K562 (cell line): ENCODE measurements around the gene DNAJC18. TPM values are rescaled to one million over a fixed set of nuclear protein-coding genes. Genes with fewer than 3 reads are reported as not detected.

Source experiments
- ATAC-seq: fragments of 200-7000 bp; cut with Tn5 transposase; 3 replicates; pipeline ENCODE4 v1.9.1; 2020; ENCODE audit warnings: moderate library complexity
- BruUV-seq: library from RNA; stranded (reverse); fragments of 400-500 nt; replicated peaks from 2 replicates; lab custom pipeline; 2021; lab: Mats Ljungman, UMichigan
- CTCF ChIA-PET: fragments of 300-600 bp; formaldehyde crosslinking; extraction: SDS; loops from one replicate; lab custom pipeline; 2021; ENCODE audit warnings: low intra/inter-chr PET ratio; lab: Yijun Ruan, JAX
- POLR2A ChIA-PET: fragments of 300-600, 350-650 bp; sonication (Branson Sonifier 250); formaldehyde crosslinking; extraction: SDS; loops from one replicate; lab custom pipeline; 2021; ENCODE audit warnings: antibody characterized with exemption, inconsistent platforms; lab: Yijun Ruan, JAX
- DNase-seq, 4 experiments: peaks; one replicate each; pipeline versions ENCODE4 v3.0.0 to v3.0.0-alpha.2; 2011 to 2018; ENCODE audit warnings: low spot score in 3 of 4, mixed read lengths in 3 of 4; ENCODE audit errors: extremely low read depth in 1 of 4
- FAIRE-seq: peaks from 2 replicates; lab custom pipeline; 2011; peaks lifted over from hg19 to GRCh38; lab: Jason Lieb, UNC
- H2AFZ ChIP-seq: 2 replicates; pipeline ENCODE4 v1.6.0; 2011; ENCODE audit warnings: low read depth, low read length, control low read depth, inconsistent platforms
- H3K27ac ChIP-seq: fragments of 200-600 bp; 3 replicates; pipeline ENCODE4 v1.8.0; 2011; ENCODE audit warnings: low read depth, mild to moderate bottlenecking, control low read depth, inconsistent platforms, low read length, moderate library complexity, mixed read lengths; ENCODE audit errors: extremely low read depth
- H3K27me3 ChIP-seq, 2 experiments: fragments of 300-600 bp in 1 of 2; 2 replicates in 1 of 2; 3 replicates in 1 of 2; pipeline versions ENCODE4 v1.6.0 to v1.8.0; 2011; ENCODE audit warnings: inconsistent platforms in 2 of 2, low read length in 2 of 2, mild to moderate bottlenecking in 1 of 2, mixed read lengths in 1 of 2, moderate library complexity in 1 of 2; ENCODE audit not compliant: control insufficient read depth in 2 of 2, insufficient read depth in 2 of 2
- H3K36me3 ChIP-seq: fragments of 300-600 bp; 3 replicates; pipeline ENCODE4 v1.8.0; 2011; ENCODE audit warnings: mild to moderate bottlenecking, low read length, inconsistent platforms; ENCODE audit not compliant: control insufficient read depth, insufficient read depth
- H3K4me1 ChIP-seq, 2 experiments: fragments of 200-600 bp in 1 of 2; replicated peaks in 1 of 2; 2 replicates in 1 of 2; 3 replicates in 1 of 2; pipeline versions ENCODE4 v1.5.1 to v1.8.0; 2011; ENCODE audit warnings: inconsistent platforms in 2 of 2, low read length in 2 of 2, mild to moderate bottlenecking in 1 of 2, mixed read lengths in 1 of 2, moderate library complexity in 1 of 2; ENCODE audit not compliant: control insufficient read depth in 2 of 2, insufficient read depth in 2 of 2
- H3K4me2 ChIP-seq: 2 replicates; pipeline ENCODE4 v1.6.1; 2011; ENCODE audit warnings: low read length, control low read depth, inconsistent platforms, mixed read lengths; ENCODE audit not compliant: insufficient read depth
- H3K4me3 ChIP-seq: fragments of 200-600 bp; sonication (generic), shearing (Covaris generic); 2 replicates; pipeline ENCODE4 v1.5.1; 2016; ENCODE audit warnings: control low read depth, inconsistent platforms
- H3K79me2 ChIP-seq: fragments of 200-600 bp; 3 replicates; pipeline ENCODE4 v1.8.0; 2011; ENCODE audit warnings: low read length, inconsistent platforms; ENCODE audit not compliant: control insufficient read depth, insufficient read depth
- H3K9ac ChIP-seq, 2 experiments: 2 replicates each; pipeline versions ENCODE4 v1.6.0 to v1.6.1; 2011; ENCODE audit warnings: low read depth in 2 of 2, low read length in 2 of 2, control low read depth in 1 of 2, inconsistent platforms in 1 of 2, mild to moderate bottlenecking in 1 of 2, mixed read lengths in 1 of 2; ENCODE audit not compliant: insufficient read depth in 1 of 2
- H3K9me1 ChIP-seq: one replicate; pipeline ENCODE4 v1.6.0; 2011; ENCODE audit warnings: inconsistent platforms, mild to moderate bottlenecking, low read length, moderate library complexity; ENCODE audit not compliant: control insufficient read depth, insufficient read depth
- H3K9me3 ChIP-seq: replicated peaks from 2 replicates; pipeline ENCODE4 v1.5.1; 2011; ENCODE audit warnings: low read depth, low read length, inconsistent platforms; ENCODE audit not compliant: control insufficient read depth, insufficient read depth
- H4K20me1 ChIP-seq: replicated peaks from 2 replicates; pipeline ENCODE4 v1.6.1; 2011; ENCODE audit warnings: low read length, inconsistent platforms, mixed read lengths; ENCODE audit not compliant: control insufficient read depth, insufficient read depth
- COPS2 ChIP-seq: fragments of 450-650 bp; conservative IDR thresholded peaks from 2 replicates; pipeline ENCODE4 v1.6.1; 2016; ENCODE audit warnings: mild to moderate bottlenecking, moderate library complexity
- DACH1 ChIP-seq: fragments of 450-650 bp; IDR thresholded peaks from 2 replicates; pipeline ENCODE4 v1.6.1; 2018; ENCODE audit not compliant: partially characterized antibody
- MEF2D ChIP-seq: conservative IDR thresholded peaks from 2 replicates; pipeline ENCODE4 v1.6.1; 2016; ENCODE audit warnings: low read depth, missing genetic modification characterization, missing compliant biosample characterization
- MITF ChIP-seq: IDR thresholded peaks from 2 replicates; pipeline ENCODE4 v1.6.1; 2014; ENCODE audit warnings: antibody characterized with exemption
- NFATC3 ChIP-seq: fragments of 450-650 bp; IDR thresholded peaks from 2 replicates; pipeline ENCODE4 v1.6.1; 2017; ENCODE audit warnings: mild to moderate bottlenecking
- OTX1 ChIP-seq: fragments of 450-650 bp; formaldehyde crosslinking; IDR thresholded peaks from 2 replicates; pipeline ENCODE4 v1.4.0; 2022; ENCODE audit warnings: mild to moderate bottlenecking
- SNRNP70 ChIP-seq: fragments of 200-400 bp; formaldehyde crosslinking; optimal IDR thresholded peaks from 2 replicates; pipeline ENCODE3; 2017; ENCODE audit warnings: low read depth, low read length
- WGBS: fragments of 100-300 bp; shearing (Covaris generic); methylation state at CpG from one replicate; pipeline ENCODE4 v1.1.6; 2016; ENCODE audit warnings: low coverage, mixed read lengths; ENCODE audit not compliant: insufficient coverage; ENCODE audit errors: missing lambda C conversion rate; 5-methylcytosine and 5-hydroxymethylcytosine counted together
- in situ Hi-C: fragments of 300-500 bp; cut with MboI; formaldehyde crosslinking; loops from 4 replicates; pipeline ENCODE4 v1.15.0; 2018; ENCODE audit warnings: inconsistent platforms, mixed read lengths
- intact Hi-C: fragments of 100-400 bp; cut with micrococcal nuclease; formaldehyde crosslinking; loops from 2 replicates; pipeline ENCODE4 v1.14.2; 2022
- polyA plus RNA-seq, 8 experiments: library from polyadenylated mRNA; depleted of rRNA in 4 of 8; stranded (reverse) in 5 of 8; unstranded in 3 of 8; fragments of >200 nt; fragmentation: Nextera tagmentation in 2 of 8; fragmentation: Illumina TruSeq in 1 of 8; extraction: Ambion mirVana in 2 of 8; extraction: Trizol in 1 of 8; gene quantifications; 2 replicates each; pipeline versions ENCODE4 v1.2.1 to v1.2.3, GENCODE V29; 2011 to 2014; ENCODE audit warnings: inconsistent platforms in 1 of 8, missing spikeins in 1 of 8
- small RNA-seq: library from RNA; depleted of rRNA; stranded (forward); fragments of <200 nt; gene quantifications from one replicate; pipeline ENCODE3, GENCODE V24; 2014
- total RNA-seq, 7 experiments: library from RNA; depleted of rRNA in 6 of 7; stranded (reverse); fragments of >200 nt in 6 of 7; fragmentation: Illumina TruSeq in 2 of 7; extraction: Trizol in 2 of 7; gene quantifications; 2 replicates each; pipeline versions ENCODE4 v1.2.1 to v1.2.3, GENCODE V29; 2011 to 2021; ENCODE audit warnings: low replicate concordance in 1 of 7
- TF ChIP-seq, protein P1 (sequence below): conservative IDR thresholded peaks from 2 replicates; pipeline ENCODE4 v1.6.1; 2011; ENCODE audit warnings: low read depth, mild to moderate bottlenecking, low read length; ENCODE audit not compliant: control insufficient read depth

DNAJC18 gene
- total and polyA plus RNA-seq, 9 of the 15 experiments (the other 6 are each of a cell fraction or from before 2014, with no cell fraction given) = 1.5 to 13.3 (median 7.5) TPM

DNA sequence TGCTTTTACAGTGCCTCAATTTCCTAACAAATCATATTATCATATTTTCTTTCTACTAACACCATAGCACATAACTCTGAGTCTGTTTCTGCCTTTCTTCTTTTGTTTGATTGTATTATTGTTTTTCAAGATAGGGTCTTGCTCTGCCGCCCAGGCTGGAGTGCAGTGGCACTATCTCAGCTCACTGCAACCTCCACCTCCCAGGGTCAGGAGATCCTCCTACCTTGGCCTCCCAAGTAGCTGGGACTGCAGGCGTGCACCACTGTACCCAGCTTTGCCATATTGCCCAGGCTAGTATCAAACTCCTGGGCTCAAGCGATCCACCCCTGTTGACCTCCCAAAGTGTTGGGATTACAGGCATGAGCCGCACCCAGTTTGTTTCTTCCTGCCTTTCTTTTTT lies 78.9 kb downstream of the DNAJC18 start:
- ChIA-PET CTCF (no interaction called here), POLR2A (no interaction called here)
- intact Hi-C loops = no loop called here
- 0 out of 2 replicates have a peak, but pooled peaks cover 7% of the 10 kb centered on the region for H4K20me1 ChIP-seq
- peaks cover 39% of the 10 kb centered on the region for H3K36me3 ChIP-seq
- no peak overlapping the region for H3K4me3 ChIP-seq
- no peak overlapping the region for H3K9ac ChIP-seq
- no peak for TF ChIP-seq SNRNP70
- no peak for TF ChIP-seq NFATC3
- TF ChIP-seq OTX1 (CRISPR knock-in tag) = no peak
- no peak for TF ChIP-seq COPS2
- TF ChIP-seq MITF = no peak
- TF ChIP-seq, protein P1, sequence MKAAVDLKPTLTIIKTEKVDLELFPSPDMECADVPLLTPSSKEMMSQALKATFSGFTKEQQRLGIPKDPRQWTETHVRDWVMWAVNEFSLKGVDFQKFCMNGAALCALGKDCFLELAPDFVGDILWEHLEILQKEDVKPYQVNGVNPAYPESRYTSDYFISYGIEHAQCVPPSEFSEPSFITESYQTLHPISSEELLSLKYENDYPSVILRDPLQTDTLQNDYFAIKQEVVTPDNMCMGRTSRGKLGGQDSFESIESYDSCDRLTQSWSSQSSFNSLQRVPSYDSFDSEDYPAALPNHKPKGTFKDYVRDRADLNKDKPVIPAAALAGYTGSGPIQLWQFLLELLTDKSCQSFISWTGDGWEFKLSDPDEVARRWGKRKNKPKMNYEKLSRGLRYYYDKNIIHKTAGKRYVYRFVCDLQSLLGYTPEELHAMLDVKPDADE = no peak
- no peak for TF ChIP-seq MEF2D (tag)
- TF ChIP-seq DACH1 = no peak
- TF ChIP-seq, all 486 proteins: peak for 0
- Histone ChIP-seq H3K9me3 (no peaks in the 10 kb centered on the region), H3K79me2 (peaks cover 65% of the 10 kb centered on the region), H3K4me2 (no peak overlapping the region), H3K27ac (no peak overlapping the region), H3K9me1 (no peaks in the 10 kb centered on the region), H3K4me1 (no peaks in the 10 kb centered on the region), H2AFZ (no peak overlapping the region), H3K27me3 (no peaks in the 10 kb centered on the region)
- no TSS peak for BruUV-seq
- DNase-seq (no peak), FAIRE-seq (no peak), ATAC-seq (no peak)
- in situ Hi-C loops = no loop called here
- 93% methylated on average over 4 of the region's 4 CpGs for WGBS

Small RNA genes lying within 50 kb of the gene (small RNA-seq; reads per million reads assigned to genes)
- gene RNU5B-4P = not detected

Other genes starting within 250 kb of the DNAJC18 start
Only the 7 nearest of the 12 such genes appear.
- gene SLC23A1, start 56.2 kb downstream of the DNAJC18 start, total RNA-seq (2014; rRNA removed) = not detected in 2 replicates
- not detected in 2 replicates for gene SLC23A1, start 56.2 kb downstream of the DNAJC18 start, total RNA-seq (2014; rRNA removed; fragmentation: Illumina TruSeq; extraction: Trizol)
- gene SLC23A1, start 56.2 kb downstream of the DNAJC18 start, total RNA-seq (2015; rRNA removed; fragmentation: Illumina TruSeq; extraction: Trizol) = not detected in 2 replicates
- 0.40 TPM in 1 of 2 replicates, not detected in the other for gene SLC23A1, start 56.2 kb downstream of the DNAJC18 start, total RNA-seq (2021)
- gene SLC23A1, start 56.2 kb downstream of the DNAJC18 start, polyA plus RNA-seq (2011; rRNA removed) = 0.08 TPM in 1 of 2 replicates, not detected in the other
- gene SLC23A1, start 56.2 kb downstream of the DNAJC18 start, polyA plus RNA-seq (2014; fragmentation: Illumina TruSeq; extraction: Trizol) = 0.04 TPM in 1 of 2 replicates, not detected in the other
- under 1 TPM; 0.03 to 0.06 TPM for gene SLC23A1, start 56.2 kb downstream of the DNAJC18 start, polyA plus RNA-seq (2014; fragmentation: Nextera tagmentation; extraction: Ambion mirVana)
- 0.20 TPM in 1 of 2 replicates, not detected in the other for gene SLC23A1, start 56.2 kb downstream of the DNAJC18 start, polyA plus RNA-seq (2014; rRNA removed)
- 0.37 TPM in 1 of 2 replicates, not detected in the other for gene MZB1, start 49.6 kb downstream of the DNAJC18 start, total RNA-seq (2014; rRNA removed)
- not detected in 2 replicates for gene MZB1, start 49.6 kb downstream of the DNAJC18 start, total RNA-seq (2014; rRNA removed; fragmentation: Illumina TruSeq; extraction: Trizol)
- gene MZB1, start 49.6 kb downstream of the DNAJC18 start, total RNA-seq (2015; rRNA removed; fragmentation: Illumina TruSeq; extraction: Trizol) = not detected in 2 replicates
- gene MZB1, start 49.6 kb downstream of the DNAJC18 start, total RNA-seq (2021) = 0.31 TPM in 2 replicates
- 0.13 and 0.15 TPM in 2 replicates for gene MZB1, start 49.6 kb downstream of the DNAJC18 start, polyA plus RNA-seq (2011; rRNA removed)
- gene MZB1, start 49.6 kb downstream of the DNAJC18 start, polyA plus RNA-seq (2014; fragmentation: Illumina TruSeq; extraction: Trizol) = not detected in 2 replicates
- gene MZB1, start 49.6 kb downstream of the DNAJC18 start, polyA plus RNA-seq (2014; fragmentation: Nextera tagmentation; extraction: Ambion mirVana) = not detected
- gene MZB1, start 49.6 kb downstream of the DNAJC18 start, polyA plus RNA-seq (2014; rRNA removed) = 0.13 TPM in 1 of 2 replicates, not detected in the other
- gene PROB1, start 44.4 kb downstream of the DNAJC18 start, total RNA-seq (2014; rRNA removed) = 1.1 and 1.2 TPM in 2 replicates
- 0.33 and 0.35 TPM in 2 replicates for gene PROB1, start 44.4 kb downstream of the DNAJC18 start, total RNA-seq (2014; rRNA removed; fragmentation: Illumina TruSeq; extraction: Trizol)
- gene PROB1, start 44.4 kb downstream of the DNAJC18 start, total RNA-seq (2015; rRNA removed; fragmentation: Illumina TruSeq; extraction: Trizol) = 0.58 and 0.75 TPM in 2 replicates
- gene PROB1, start 44.4 kb downstream of the DNAJC18 start, total RNA-seq (2021) = 1.6 and 1.8 TPM in 2 replicates
- 0.45 and 0.47 TPM in 2 replicates for gene PROB1, start 44.4 kb downstream of the DNAJC18 start, polyA plus RNA-seq (2011; rRNA removed)
- 0.42 and 0.57 TPM in 2 replicates for gene PROB1, start 44.4 kb downstream of the DNAJC18 start, polyA plus RNA-seq (2014; fragmentation: Illumina TruSeq; extraction: Trizol)
- under 1 TPM; 0.01 TPM for gene PROB1, start 44.4 kb downstream of the DNAJC18 start, polyA plus RNA-seq (2014; fragmentation: Nextera tagmentation; extraction: Ambion mirVana)
- 1.2 and 1.5 TPM in 2 replicates for gene PROB1, start 44.4 kb downstream of the DNAJC18 start, polyA plus RNA-seq (2014; rRNA removed)
- gene SPATA24, start 35.4 kb downstream of the DNAJC18 start, total RNA-seq (2014; rRNA removed) = 10.7 and 12.6 TPM in 2 replicates
- gene SPATA24, start 35.4 kb downstream of the DNAJC18 start, total RNA-seq (2014; rRNA removed; fragmentation: Illumina TruSeq; extraction: Trizol) = 9.3 and 9.6 TPM in 2 replicates
- gene SPATA24, start 35.4 kb downstream of the DNAJC18 start, total RNA-seq (2015; rRNA removed; fragmentation: Illumina TruSeq; extraction: Trizol) = 5.8 and 7.2 TPM in 2 replicates
- 6.0 and 8.0 TPM in 2 replicates for gene SPATA24, start 35.4 kb downstream of the DNAJC18 start, total RNA-seq (2021)
- 4.9 and 7.4 TPM in 2 replicates for gene SPATA24, start 35.4 kb downstream of the DNAJC18 start, polyA plus RNA-seq (2011; rRNA removed)
- gene SPATA24, start 35.4 kb downstream of the DNAJC18 start, polyA plus RNA-seq (2014; fragmentation: Illumina TruSeq; extraction: Trizol) = 10.2 and 10.4 TPM in 2 replicates
- 1 to 10 TPM; 4.1 to 4.6 TPM for gene SPATA24, start 35.4 kb downstream of the DNAJC18 start, polyA plus RNA-seq (2014; fragmentation: Nextera tagmentation; extraction: Ambion mirVana)
- gene SPATA24, start 35.4 kb downstream of the DNAJC18 start, polyA plus RNA-seq (2014; rRNA removed) = 9.9 and 14.4 TPM in 2 replicates
- gene ECSCR, start 23.2 kb upstream of the DNAJC18 start, total RNA-seq (2014; rRNA removed) = not detected in 2 replicates
- gene ECSCR, start 23.2 kb upstream of the DNAJC18 start, total RNA-seq (2014; rRNA removed; fragmentation: Illumina TruSeq; extraction: Trizol) = not detected in 2 replicates
- not detected in 2 replicates for gene ECSCR, start 23.2 kb upstream of the DNAJC18 start, total RNA-seq (2015; rRNA removed; fragmentation: Illumina TruSeq; extraction: Trizol)
- not detected in 2 replicates for gene ECSCR, start 23.2 kb upstream of the DNAJC18 start, total RNA-seq (2021)
- gene ECSCR, start 23.2 kb upstream of the DNAJC18 start, polyA plus RNA-seq (2011; rRNA removed) = 0.07 and 0.10 TPM in 2 replicates
- gene ECSCR, start 23.2 kb upstream of the DNAJC18 start, polyA plus RNA-seq (2014; fragmentation: Illumina TruSeq; extraction: Trizol) = not detected in 2 replicates
- under 1 TPM; 0.13 to 0.25 TPM for gene ECSCR, start 23.2 kb upstream of the DNAJC18 start, polyA plus RNA-seq (2014; fragmentation: Nextera tagmentation; extraction: Ambion mirVana)
- gene ECSCR, start 23.2 kb upstream of the DNAJC18 start, polyA plus RNA-seq (2014; rRNA removed) = not detected in 2 replicates
- not detected in 2 replicates for gene SMIM33, start 31.5 kb upstream of the DNAJC18 start, total RNA-seq (2014; rRNA removed)
- not detected in 2 replicates for gene SMIM33, start 31.5 kb upstream of the DNAJC18 start, total RNA-seq (2014; rRNA removed; fragmentation: Illumina TruSeq; extraction: Trizol)
- not detected in 2 replicates for gene SMIM33, start 31.5 kb upstream of the DNAJC18 start, total RNA-seq (2015; rRNA removed; fragmentation: Illumina TruSeq; extraction: Trizol)
- gene SMIM33, start 31.5 kb upstream of the DNAJC18 start, total RNA-seq (2021) = not detected in 2 replicates
- not detected in 2 replicates for gene SMIM33, start 31.5 kb upstream of the DNAJC18 start, polyA plus RNA-seq (2011; rRNA removed)
- not detected in 2 replicates for gene SMIM33, start 31.5 kb upstream of the DNAJC18 start, polyA plus RNA-seq (2014; fragmentation: Illumina TruSeq; extraction: Trizol)
- not detected for gene SMIM33, start 31.5 kb upstream of the DNAJC18 start, polyA plus RNA-seq (2014; fragmentation: Nextera tagmentation; extraction: Ambion mirVana)
- gene SMIM33, start 31.5 kb upstream of the DNAJC18 start, polyA plus RNA-seq (2014; rRNA removed) = not detected in 2 replicates
- gene STING1, start 43.2 kb upstream of the DNAJC18 start, total RNA-seq (2014; rRNA removed) = 59.9 and 71.9 TPM in 2 replicates
- 20.1 and 24.9 TPM in 2 replicates for gene STING1, start 43.2 kb upstream of the DNAJC18 start, total RNA-seq (2014; rRNA removed; fragmentation: Illumina TruSeq; extraction: Trizol)
- 44.7 and 44.8 TPM in 2 replicates for gene STING1, start 43.2 kb upstream of the DNAJC18 start, total RNA-seq (2015; rRNA removed; fragmentation: Illumina TruSeq; extraction: Trizol)
- gene STING1, start 43.2 kb upstream of the DNAJC18 start, total RNA-seq (2021) = 64.2 and 69.1 TPM in 2 replicates
- 31.0 and 58.9 TPM in 2 replicates for gene STING1, start 43.2 kb upstream of the DNAJC18 start, polyA plus RNA-seq (2011; rRNA removed)
- gene STING1, start 43.2 kb upstream of the DNAJC18 start, polyA plus RNA-seq (2014; fragmentation: Illumina TruSeq; extraction: Trizol) = 64.7 and 74.0 TPM in 2 replicates
- 10 to 100 TPM; 20.8 to 23.3 TPM for gene STING1, start 43.2 kb upstream of the DNAJC18 start, polyA plus RNA-seq (2014; fragmentation: Nextera tagmentation; extraction: Ambion mirVana)
- 61.4 and 66.1 TPM in 2 replicates for gene STING1, start 43.2 kb upstream of the DNAJC18 start, polyA plus RNA-seq (2014; rRNA removed)